ENCODE data around the gene USP54.
"Not testable (repeated sequence)": the region's sequence is repeated elsewhere in the genome, so short reads cannot be mapped to it uniquely, and the experiment has no call there.

The USP54 gene

DNA sequence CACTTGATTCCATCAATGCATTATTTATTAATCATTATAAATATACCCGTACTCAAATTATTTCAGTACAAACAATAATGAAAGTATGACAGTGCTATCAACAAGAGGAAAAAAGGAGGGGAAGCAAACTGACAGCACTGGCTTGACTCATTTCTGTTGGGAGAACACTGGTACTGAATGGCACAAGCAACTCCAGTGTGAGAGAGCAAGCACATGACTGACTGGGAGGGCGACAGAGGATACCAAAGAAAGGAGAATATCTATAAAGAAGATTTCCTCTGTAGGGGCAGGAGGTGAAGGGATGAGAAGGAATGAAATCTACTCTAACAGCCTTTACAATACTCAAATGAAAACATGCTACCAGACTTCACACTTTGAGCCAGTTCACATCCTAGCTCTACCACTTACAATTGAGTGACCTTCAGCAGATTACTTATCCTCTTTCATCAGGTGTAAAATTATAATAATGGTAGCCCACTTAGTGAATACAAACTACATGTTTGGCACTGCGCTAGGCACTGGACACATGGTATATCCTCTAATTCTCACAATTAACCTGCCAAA is 1.5 kb downstream of the USP54 start:
- no peak for DNase-seq (ENCODE audit: low read depth)

DNA sequence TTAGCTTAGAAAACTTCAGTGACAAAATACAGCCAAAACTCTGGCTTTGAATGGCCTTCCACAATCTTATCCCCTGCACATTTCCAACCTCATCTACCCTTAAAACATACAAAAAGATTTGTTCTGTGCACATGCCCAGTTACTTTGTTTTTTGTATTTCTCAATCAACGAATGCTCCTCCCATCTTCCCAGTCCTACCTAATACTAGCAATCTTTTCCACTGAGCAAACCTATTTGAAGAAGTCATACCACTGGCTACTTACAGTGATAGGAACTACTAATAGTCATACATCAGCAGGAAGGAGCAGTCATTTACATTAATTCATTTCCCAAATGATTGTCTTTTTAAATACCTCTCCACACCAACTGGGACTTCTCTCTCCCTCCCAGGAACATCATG is 2.5 kb downstream of the USP54 start:
- DNase-seq (ENCODE audit: low read depth), result no peak

GRCh38 chr10:73586583-73586984 is 4.6 kb downstream of the USP54 start:
- DNase-seq (ENCODE audit: low read depth), result peak; percentile 31

DNA sequence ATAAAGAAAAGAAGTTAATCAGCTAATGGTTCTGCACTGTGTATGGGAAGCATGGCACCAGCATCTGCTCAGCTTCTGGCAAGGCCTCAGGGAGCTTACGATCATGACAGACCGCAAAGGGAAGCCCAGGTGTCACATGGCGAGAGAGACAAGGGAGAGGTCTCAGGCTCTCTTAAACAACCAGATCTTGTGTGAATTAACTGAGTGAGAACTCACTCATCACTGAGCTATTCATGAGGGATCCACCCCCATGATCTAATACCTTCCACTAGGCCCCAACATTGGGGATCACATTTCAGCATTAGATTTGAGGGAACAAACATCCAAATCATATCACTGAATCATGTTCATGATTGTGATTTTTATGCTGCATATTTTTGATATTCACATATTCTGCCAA is 5.8 kb downstream of the USP54 start:
- DNase-seq (ENCODE audit: low read depth), result no peak

DNA sequence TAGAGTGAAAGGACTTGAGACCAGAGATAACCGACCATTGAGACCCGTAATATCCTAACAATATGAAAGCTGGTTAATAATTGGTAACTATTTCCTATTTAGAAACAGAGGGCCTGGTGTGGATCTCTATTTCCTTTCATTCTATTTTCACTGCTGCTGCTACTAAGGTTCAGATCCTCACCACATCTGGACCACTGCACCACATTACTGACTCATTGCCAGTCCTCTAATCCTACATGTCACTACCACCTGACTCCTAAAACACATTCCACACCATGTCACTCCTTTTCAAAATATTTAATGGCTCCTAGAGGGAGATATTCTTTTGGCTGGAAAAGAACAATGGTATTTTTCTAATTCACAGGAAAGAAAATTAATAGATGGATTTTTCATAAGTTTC is 6.4 kb downstream of the USP54 start:
- no peak for DNase-seq (ENCODE audit: low read depth)

DNA sequence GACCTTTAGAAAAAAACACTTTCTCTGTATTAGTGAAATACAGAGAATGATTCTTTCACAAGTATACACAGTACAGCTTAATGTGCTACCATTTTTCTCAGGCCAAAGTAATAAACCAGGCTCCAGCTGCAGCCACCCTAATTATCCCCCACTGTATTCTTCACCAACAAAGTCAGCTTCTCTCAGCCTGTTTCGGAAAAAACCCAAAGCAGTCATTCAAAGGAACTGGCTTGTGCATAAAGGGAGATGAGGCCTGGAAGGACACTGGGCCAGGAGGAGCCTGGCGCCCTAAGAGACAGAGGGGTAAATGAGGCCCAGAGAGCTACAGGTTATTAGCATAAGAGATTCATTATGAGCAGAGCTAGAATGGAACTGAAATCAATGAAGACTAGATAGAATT is 9.2 kb downstream of the USP54 start:
- no peak for DNase-seq (ENCODE audit: low read depth)

DNA sequence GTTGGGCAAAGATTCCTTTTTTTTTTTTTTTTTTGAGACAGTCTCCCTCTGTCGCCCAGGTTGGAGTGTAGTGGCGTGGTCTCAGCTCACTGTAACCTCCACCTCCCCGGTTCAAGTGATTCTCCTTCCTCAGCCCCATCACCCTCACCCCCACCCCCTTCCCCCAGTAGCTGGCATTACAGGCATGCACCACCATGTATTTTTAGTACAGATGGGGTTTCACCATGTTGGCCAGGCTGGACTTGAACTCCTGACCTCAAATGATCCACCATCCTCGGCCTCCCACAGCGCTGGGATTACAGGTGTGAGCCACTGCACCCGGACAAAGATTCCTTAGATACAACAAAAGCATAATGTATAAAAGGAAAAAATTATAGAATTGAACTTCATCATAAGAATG is 12.2 kb downstream of the USP54 start:
- DNase-seq (ENCODE audit: low read depth), result not testable (repeated sequence)

DNA sequence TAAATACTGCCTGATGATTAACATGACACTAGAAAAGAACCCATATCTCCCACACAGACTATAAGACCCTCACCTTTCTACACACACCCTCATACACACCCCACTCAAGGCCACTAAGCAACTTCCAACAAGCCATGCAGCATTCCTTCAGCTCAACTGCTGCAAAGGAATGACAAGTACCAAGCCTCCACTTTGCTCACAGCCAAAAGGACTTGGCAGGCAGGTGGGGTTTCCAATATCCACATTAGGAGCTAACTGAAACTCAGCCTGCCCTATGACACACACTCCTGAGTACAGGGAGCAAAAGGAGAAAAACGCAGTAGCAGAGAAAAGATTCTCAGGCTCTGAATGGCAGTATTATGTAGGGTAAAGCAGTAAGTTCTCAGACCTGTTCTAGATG is 13.4 kb downstream of the USP54 start:
- DNase-seq (ENCODE audit: low read depth), result peak; percentile 64

DNA sequence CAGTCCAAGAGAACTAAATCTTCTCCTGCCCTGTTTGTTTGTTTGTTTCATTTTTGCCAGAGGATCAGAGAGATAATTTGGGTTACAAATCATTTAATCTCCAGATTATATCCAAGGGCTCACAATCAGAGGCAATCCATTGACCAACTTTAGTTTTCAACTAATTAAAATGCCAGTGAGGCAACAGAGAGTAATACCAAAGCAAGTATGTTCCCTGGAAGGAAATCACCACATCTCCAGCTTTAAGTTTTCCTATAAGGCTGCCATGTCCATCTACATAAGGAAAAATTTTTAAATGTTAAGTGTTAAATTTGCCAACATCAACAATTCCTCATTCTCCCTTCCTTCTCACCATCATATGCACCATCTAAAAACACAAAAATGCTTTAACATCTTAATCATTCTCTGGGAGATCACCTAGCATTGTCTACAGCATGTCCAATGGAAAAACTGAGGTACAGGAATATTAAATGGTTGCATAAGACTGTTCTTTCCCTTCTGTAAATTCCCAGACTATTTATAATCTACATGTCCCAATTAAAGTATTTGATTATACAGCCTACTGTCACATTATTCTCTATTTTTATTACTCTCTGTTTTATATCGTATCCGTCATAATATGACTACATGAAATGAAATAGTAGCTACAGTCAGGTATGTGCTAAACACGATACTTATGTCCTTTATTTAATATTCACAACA is 14.1 kb downstream of the USP54 start:
- DNase-seq (ENCODE audit: low read depth), result peak; percentile 46

- peak; percentile 88 for DNase-seq (ENCODE audit: low read depth)
Observed at GRCh38 chr10:73576178-73576889, 14.8 kb downstream of the USP54 start.

DNA sequence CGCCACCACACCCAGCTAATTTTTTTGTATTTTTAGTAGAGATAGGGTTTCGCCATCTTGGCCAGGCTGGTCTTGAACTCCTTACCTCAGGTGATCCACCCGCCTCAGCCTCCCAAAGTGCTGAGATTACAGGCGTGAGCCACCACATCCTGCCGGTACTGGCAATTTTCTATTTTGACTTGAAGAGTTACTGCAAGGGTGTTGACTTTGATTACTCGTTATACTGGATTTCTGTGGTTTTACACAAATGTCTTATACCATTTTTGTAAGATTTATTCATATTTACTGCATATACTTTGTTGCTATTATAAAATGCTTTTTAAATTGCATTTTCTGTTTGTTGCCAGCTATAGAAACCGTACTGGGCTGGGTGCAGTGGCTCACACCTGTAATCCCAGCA is 24.1 kb downstream of the USP54 start:
- DNase-seq (ENCODE audit: low read depth), result not testable (repeated sequence)

- DNase-seq (ENCODE audit: low read depth), result no peak
Observed at GRCh38 chr10:73561192-73561591, 29.9 kb downstream of the USP54 start.

- no peak for DNase-seq (ENCODE audit: low read depth)
Observed at GRCh38 chr10:73559590-73559989, 31.6 kb downstream of the USP54 start.

- DNase-seq (ENCODE audit: low read depth), result no peak
Observed at GRCh38 chr10:73556855-73557254, 34.3 kb downstream of the USP54 start.

DNA sequence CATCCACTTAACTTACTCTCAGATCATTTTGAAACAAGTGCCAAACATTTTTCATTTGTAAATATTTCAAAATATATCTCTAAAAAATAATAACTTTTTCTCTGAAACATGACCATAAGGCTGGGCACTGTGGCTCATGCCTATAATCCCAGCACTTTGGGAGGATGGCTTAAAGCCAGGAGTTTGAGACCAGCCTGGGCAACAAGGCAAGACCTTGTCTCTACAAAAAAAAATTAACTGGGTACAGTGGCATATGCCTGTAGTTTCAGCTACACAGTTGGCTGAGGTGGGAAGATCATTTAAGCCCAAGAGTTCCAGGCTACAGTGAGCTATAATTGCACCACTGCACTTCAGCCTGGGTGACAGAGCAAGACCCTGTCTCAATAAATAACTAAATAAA is 36.4 kb downstream of the USP54 start:
- DNase-seq (ENCODE audit: low read depth), result no peak

GRCh38 chr10:73553761-73554160 is 37.4 kb downstream of the USP54 start:
- DNase-seq (ENCODE audit: low read depth), result no peak

DNA sequence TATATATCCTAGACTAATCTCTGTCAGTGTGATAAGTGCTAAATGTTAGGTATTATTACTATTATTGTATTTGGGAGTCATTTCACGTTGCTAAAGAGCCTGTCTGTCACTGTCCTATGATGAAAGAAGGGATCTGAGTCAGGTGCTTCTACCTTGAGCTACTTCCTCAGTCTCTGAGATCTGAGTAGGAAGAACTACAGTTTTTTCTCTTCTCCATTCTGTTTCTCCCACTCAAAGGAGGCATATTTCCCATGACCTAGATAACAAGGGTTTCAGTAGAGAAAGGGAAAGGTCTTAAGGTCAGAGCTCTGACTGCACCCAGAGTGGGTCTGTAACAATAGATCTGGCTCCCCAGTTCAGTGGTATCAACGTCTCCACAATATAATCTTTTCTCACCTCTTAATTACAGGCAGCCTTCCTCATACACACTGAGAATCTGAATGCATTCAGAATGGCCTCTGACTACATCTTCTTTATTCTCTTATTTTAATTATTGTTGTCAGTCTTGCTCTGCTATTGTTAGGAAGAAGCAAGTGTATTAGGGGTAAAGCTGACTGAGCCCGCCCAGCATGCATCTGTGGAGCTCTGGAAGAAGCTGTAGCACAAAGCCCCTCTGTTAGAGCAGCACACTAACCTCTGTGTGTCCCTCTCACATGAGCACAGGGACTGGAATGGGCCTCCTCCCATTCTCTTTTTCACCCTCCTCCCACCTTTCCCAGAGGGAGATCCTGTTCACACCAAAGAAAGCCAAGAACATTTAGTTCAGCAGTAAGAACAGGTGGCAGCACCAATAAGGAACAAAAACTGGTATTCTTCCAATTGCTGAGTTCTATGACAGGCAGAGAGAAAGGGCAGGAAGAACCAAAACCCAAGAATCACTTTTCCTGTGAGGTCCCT is 38.1 kb downstream of the USP54 start:
- DNase-seq (ENCODE audit: low read depth), result no peak

GRCh38 chr10:73551515-73551914 is 39.6 kb downstream of the USP54 start:
- no peak for DNase-seq (ENCODE audit: low read depth)

- no peak for DNase-seq (ENCODE audit: low read depth)
Observed at GRCh38 chr10:73545357-73545756, 45.8 kb downstream of the USP54 start.

- DNase-seq (ENCODE audit: low read depth), result no peak
Observed at GRCh38 chr10:73537709-73538108, 53.4 kb downstream of the USP54 start.

DNA sequence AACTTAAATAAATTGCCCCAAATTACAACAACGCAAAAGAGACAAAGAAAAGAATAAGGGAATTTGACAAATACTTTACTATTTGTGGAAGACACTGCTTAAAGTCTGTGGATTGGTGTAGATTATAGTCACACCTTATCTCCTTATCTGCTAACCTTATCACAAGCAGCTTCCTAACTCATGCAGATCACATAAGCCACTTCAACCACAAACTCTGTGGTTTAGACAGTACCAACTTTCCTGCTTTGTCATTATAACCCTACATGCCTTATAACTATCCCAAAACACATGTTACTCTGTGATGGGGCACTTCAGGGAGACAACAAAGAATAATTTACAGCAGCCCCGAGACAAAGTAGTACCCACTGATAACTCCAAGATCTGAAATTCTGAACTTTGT is 53.9 kb downstream of the USP54 start:
- no peak for DNase-seq (ENCODE audit: low read depth)

GRCh38 chr10:73534857-73535256 is 56.3 kb downstream of the USP54 start:
- no peak for DNase-seq (ENCODE audit: low read depth)
